Type B pancreatic cell (in vitro differentiated cells): ENCODE results near the gene PIEZO1. TPM values are rescaled to one million over a fixed set of nuclear protein-coding genes. Genes with fewer than 3 reads are reported as not detected.

Experiments used
- DNase-seq: peaks from one replicate; pipeline ENCODE4 v3.0.0; 2021; ENCODE audit warnings: mixed read lengths; ENCODE audit not compliant: unreplicated experiment; ENCODE audit errors: extremely low spot score
- H3K27ac Mint-ChIP-seq: 2 replicates; pipeline ENCODE4 v1.8.0; 2021; ENCODE audit warnings: mild to moderate bottlenecking, mixed read lengths
- H3K27me3 Mint-ChIP-seq: 2 replicates; pipeline ENCODE4 v1.8.0; 2021; ENCODE audit warnings: mixed read lengths
- H3K36me3 Mint-ChIP-seq: 2 replicates; pipeline ENCODE4 v1.8.0; 2021; ENCODE audit warnings: mixed read lengths
- H3K4me1 Mint-ChIP-seq: one replicate; pipeline ENCODE4 v1.8.0; 2021; ENCODE audit warnings: mixed read lengths; ENCODE audit not compliant: unreplicated experiment
- H3K4me3 Mint-ChIP-seq: 2 replicates; pipeline ENCODE4 v1.8.0; 2021; ENCODE audit warnings: mild to moderate bottlenecking, mixed read lengths
- H3K9me3 Mint-ChIP-seq: 2 replicates; pipeline ENCODE4 v1.8.0; 2021; ENCODE audit warnings: mixed read lengths
- total RNA-seq: library from RNA; stranded (reverse); gene quantifications from 2 replicates; pipeline ENCODE4 v1.2.1, GENCODE V29; 2021; ENCODE audit warnings: low replicate concordance
- TF ChIP-seq, protein P1 (sequence below): fragments of 200-600 bp; sonication (generic); conservative IDR thresholded peaks from 2 replicates; pipeline ENCODE4 v1.5.0; 2021; ENCODE audit warnings: antibody characterized with exemption, mild to moderate bottlenecking

PIEZO1 gene
- total RNA-seq, 1 donor from 2014 or later: 33.3 TPM

DNA sequence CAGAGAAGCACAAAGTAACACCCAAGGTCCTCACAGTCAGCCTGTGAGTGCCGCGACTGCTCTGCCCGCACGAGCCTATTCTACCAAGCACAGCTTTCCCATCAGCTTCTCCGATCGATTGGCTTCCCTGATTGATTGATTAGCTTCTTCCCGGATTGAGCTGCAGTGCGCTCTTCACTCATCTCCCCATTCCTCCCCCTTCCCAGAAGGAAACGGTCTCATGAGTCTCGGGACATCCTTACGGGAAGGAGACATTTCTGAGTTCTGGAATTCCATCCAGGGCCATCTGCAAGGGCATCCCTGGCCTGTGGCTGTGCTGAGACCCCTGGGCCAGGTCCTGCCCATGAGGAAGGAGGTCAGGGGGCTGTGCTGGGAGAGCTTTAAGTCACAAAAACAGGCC lies 18.0 kb downstream of the PIEZO1 start:
- no peaks in the 10 kb centered on the region for H3K36me3 Mint-ChIP-seq
- peak overlapping the region; percentile 42 for H3K4me3 Mint-ChIP-seq
- no peaks in the 10 kb centered on the region for H3K27me3 Mint-ChIP-seq
- no peak for DNase-seq
- no peaks in the 10 kb centered on the region for H3K9me3 Mint-ChIP-seq
- peak overlapping the region; percentile 37 for H3K27ac Mint-ChIP-seq
- TF ChIP-seq, protein P1, sequence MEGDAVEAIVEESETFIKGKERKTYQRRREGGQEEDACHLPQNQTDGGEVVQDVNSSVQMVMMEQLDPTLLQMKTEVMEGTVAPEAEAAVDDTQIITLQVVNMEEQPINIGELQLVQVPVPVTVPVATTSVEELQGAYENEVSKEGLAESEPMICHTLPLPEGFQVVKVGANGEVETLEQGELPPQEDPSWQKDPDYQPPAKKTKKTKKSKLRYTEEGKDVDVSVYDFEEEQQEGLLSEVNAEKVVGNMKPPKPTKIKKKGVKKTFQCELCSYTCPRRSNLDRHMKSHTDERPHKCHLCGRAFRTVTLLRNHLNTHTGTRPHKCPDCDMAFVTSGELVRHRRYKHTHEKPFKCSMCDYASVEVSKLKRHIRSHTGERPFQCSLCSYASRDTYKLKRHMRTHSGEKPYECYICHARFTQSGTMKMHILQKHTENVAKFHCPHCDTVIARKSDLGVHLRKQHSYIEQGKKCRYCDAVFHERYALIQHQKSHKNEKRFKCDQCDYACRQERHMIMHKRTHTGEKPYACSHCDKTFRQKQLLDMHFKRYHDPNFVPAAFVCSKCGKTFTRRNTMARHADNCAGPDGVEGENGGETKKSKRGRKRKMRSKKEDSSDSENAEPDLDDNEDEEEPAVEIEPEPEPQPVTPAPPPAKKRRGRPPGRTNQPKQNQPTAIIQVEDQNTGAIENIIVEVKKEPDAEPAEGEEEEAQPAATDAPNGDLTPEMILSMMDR: no peak
- peaks cover 28% of the 10 kb centered on the region for H3K4me1 Mint-ChIP-seq

DNA sequence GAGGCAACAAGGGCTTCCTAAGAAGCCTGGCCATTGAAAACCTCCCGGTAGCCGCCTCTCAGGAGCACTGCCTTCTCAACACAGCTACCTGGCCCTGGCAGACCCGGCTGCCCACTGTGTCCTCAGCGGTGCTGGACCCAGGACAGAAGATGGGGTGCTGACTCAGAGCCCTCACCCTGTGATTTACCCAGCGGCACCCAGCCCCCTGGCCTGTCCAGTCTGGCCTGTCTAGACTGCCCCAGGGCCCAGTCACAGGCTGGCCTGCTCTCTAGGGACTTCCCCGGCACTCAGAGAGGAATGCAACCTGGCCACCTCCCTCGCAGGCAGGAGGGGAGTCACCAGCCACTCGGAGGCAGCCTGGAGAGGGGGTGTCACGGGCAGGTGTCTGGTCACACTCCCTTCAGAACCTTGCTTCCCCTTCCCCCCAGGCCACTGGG lies 20.1 kb downstream of the PIEZO1 start:
- no peaks in the 10 kb centered on the region for H3K36me3 Mint-ChIP-seq
- TF ChIP-seq, protein P1: no peak
- no peak for DNase-seq
- peak overlapping the region; percentile 85 for H3K27ac Mint-ChIP-seq
- H3K4me3 Mint-ChIP-seq: peak overlapping the region; percentile 25
- peaks cover 22% of the 10 kb centered on the region for H3K4me1 Mint-ChIP-seq
- no peaks in the 10 kb centered on the region for H3K9me3 Mint-ChIP-seq
- H3K27me3 Mint-ChIP-seq: no peaks in the 10 kb centered on the region

DNA sequence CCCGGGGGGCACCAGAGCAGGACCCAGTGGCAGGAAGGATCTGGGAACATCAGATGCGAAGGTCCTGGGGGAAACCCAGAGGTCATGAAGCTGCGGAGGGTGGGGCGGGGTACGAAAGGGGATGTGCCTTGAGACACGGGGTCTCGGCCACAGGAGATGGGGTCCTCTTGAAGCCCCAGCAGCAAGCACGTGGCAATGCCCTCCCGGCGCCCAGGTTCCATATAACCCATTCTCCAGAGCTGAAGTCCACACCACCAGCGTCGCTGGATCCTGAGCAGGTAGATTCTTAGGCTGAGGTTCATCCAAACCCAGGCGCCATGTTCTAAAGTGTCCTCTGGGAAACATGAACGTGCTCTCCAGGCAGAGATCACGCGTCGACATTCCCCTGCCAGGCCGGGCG lies 20.9 kb downstream of the PIEZO1 start:
- H3K9me3 Mint-ChIP-seq: no peaks in the 10 kb centered on the region
- no peaks in the 10 kb centered on the region for H3K36me3 Mint-ChIP-seq
- H3K27me3 Mint-ChIP-seq: no peaks in the 10 kb centered on the region
- peak overlapping the region; percentile 85 for H3K27ac Mint-ChIP-seq
- H3K4me1 Mint-ChIP-seq: peaks cover 22% of the 10 kb centered on the region
- TF ChIP-seq, protein P1: no peak
- no peak for DNase-seq
- H3K4me3 Mint-ChIP-seq: no peak overlapping the region

DNA sequence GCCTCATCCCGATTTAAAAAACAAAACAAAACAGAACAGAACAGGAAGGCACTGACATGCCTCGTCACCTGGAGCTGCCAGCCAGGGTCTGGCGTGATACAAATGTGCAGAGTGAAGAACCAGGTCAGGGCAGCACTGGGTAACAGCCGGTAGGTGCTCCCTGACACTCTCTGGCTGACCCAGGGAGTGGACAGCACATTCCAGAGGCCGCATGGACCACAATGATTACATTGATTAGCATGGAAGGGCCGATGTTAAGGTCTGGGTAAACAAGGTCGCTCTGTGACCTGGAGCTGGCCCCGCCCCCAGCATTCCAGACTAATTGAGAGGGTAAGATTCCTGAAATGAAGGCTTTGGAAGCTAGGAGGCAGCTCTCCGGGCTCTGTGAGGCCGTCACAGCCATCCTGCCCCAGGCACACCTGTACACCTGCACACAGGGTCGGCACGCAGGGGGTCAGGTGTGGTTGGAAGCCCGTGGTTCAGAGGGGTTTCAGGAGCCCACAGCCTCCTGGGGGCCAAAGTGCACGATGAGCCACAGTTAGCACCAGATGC lies 21.4 kb downstream of the PIEZO1 start:
- no peak for DNase-seq
- Mint-ChIP-seq H3K27ac (peak overlapping the region; percentile 85), H3K9me3 (no peaks in the 10 kb centered on the region), H3K4me1 (peaks cover 24% of the 10 kb centered on the region), H3K4me3 (peak overlapping the region; percentile 47), H3K36me3 (no peaks in the 10 kb centered on the region), H3K27me3 (no peaks in the 10 kb centered on the region)
- TF ChIP-seq, protein P1: peak; percentile 23

DNA sequence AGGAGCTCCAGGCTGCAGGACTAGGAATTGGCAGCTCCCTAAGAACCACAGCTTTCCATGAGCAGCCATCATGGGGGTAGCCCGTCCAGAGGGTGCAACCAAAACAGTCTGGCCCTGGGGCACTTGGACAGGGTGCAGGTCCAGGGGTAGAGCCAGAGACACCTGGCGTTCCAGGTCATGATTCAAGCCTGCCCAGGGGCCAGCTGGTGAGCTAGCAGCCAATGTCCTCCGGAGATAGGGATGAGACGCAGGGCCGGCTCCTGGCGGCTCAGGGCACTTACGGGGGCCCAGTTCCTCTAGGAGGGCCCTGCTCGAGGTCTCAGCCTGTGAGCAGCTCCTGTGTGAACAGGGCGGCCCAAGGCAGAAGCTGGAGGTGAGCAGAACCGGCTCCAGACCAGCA lies 22.1 kb downstream of the PIEZO1 start:
- no peak overlapping the region for H3K4me3 Mint-ChIP-seq
- H3K9me3 Mint-ChIP-seq: no peaks in the 10 kb centered on the region
- H3K27ac Mint-ChIP-seq: peak overlapping the region; percentile 85
- TF ChIP-seq, protein P1: no peak
- H3K4me1 Mint-ChIP-seq: peaks cover 26% of the 10 kb centered on the region
- H3K36me3 Mint-ChIP-seq: no peaks in the 10 kb centered on the region
- no peaks in the 10 kb centered on the region for H3K27me3 Mint-ChIP-seq
- DNase-seq: no peak
